Measurements from ENCODE around the gene CAMK1G.
A peak's percentile ranks its signal among the peaks of the same experiment; 100 is the strongest.

Gene CAMK1G

DNA sequence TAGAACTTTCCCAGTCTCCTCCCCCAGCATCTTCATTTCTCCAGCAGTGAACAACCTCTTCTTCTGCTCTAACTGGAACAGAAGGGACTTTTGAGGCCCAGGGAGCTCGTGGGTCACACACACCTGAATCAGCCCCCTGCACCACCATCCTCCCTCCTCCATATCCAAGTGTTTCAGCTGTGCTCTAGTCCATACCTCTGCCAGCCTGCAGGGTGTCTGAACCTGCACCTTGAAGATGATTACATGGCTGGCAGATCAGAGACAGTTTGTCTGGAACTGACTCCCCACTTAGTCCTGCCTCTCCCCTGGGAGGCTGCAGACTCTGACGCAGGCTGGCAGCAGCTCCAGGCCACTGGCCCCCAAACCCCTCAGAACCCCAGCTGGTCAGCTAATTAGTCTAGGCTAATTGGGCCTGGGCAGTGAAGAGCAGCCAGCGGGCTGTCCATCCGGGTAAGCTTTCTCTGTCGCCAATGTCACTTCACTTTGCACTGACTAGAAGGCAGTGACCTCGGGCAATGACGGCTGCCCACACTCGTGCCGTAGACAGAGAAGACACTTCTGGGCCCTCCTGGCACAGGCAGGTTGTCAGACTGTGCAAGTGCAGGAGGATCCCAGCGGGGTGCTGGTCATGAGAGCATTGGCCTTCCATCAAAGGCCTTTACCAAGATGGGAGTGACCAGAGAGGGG, 12.2 kb downstream of the CAMK1G start:
- H3K4me3 ChIP-seq, result no peak overlapping the region
- DNase-seq (ENCODE audit: low spot score), result no peak
- TF ChIP-seq, protein P1, sequence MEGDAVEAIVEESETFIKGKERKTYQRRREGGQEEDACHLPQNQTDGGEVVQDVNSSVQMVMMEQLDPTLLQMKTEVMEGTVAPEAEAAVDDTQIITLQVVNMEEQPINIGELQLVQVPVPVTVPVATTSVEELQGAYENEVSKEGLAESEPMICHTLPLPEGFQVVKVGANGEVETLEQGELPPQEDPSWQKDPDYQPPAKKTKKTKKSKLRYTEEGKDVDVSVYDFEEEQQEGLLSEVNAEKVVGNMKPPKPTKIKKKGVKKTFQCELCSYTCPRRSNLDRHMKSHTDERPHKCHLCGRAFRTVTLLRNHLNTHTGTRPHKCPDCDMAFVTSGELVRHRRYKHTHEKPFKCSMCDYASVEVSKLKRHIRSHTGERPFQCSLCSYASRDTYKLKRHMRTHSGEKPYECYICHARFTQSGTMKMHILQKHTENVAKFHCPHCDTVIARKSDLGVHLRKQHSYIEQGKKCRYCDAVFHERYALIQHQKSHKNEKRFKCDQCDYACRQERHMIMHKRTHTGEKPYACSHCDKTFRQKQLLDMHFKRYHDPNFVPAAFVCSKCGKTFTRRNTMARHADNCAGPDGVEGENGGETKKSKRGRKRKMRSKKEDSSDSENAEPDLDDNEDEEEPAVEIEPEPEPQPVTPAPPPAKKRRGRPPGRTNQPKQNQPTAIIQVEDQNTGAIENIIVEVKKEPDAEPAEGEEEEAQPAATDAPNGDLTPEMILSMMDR (IDR thresholded peaks at IDR 0.05), result no peak
- H3K27ac ChIP-seq, result no peak overlapping the region

DNA sequence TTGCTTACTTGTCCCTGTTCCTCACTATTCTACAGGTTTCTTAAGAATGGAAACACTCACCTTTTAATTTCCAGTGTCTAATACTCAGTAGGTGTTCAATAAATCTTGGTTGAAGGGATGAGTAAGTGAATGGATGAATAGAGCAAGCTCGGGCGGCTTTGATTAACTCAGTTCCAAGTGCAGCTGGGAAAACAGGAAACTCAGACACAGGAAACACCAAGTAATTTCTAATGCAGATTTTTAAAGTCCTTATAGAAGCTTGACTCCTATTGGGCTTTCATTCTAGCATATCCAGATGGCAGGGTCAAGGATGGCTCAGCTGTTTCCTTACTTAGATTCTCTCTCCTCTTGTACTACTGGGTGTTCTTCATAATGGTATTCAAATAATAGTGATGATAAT, 14.0 kb downstream of the CAMK1G start:
- H3K4me3 ChIP-seq, result no peak overlapping the region
- TF ChIP-seq, protein P1 (IDR thresholded peaks at IDR 0.05), result no peak
- no peak for DNase-seq (ENCODE audit: low spot score)
- no peak overlapping the region for H3K27ac ChIP-seq

DNA sequence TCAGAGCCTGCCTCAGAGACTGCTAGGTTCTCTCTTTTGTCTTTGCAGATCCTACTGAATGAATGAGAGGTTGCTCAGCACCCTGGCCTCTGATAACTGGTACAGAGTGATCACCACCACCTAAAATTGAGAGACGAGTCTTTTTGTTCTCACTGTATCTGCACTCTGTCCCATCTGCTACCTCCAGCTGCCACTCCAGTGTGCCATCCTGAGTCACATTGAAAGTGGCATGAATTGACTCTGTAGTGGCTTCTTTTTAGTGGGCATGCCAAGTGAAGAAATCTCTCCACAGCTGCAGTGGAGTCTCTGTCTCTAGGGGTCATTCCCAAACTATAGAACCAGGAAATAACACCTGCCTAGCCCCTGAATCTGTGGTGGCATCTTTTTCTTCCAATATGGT, 14.7 kb downstream of the CAMK1G start:
- TF ChIP-seq, protein P1 (IDR thresholded peaks at IDR 0.05), result no peak
- Histone ChIP-seq H3K4me3 (no peak overlapping the region), H3K27ac (no peak overlapping the region)
- no peak for DNase-seq (ENCODE audit: low spot score)

GRCh38 chr1:209600541-209600940, 17.0 kb downstream of the CAMK1G start:
- TF ChIP-seq, protein P1 (IDR thresholded peaks at IDR 0.05), result no peak
- H3K4me3 ChIP-seq, result no peak overlapping the region
- DNase-seq (ENCODE audit: low spot score), result no peak
- H3K27ac ChIP-seq, result no peak overlapping the region

DNA sequence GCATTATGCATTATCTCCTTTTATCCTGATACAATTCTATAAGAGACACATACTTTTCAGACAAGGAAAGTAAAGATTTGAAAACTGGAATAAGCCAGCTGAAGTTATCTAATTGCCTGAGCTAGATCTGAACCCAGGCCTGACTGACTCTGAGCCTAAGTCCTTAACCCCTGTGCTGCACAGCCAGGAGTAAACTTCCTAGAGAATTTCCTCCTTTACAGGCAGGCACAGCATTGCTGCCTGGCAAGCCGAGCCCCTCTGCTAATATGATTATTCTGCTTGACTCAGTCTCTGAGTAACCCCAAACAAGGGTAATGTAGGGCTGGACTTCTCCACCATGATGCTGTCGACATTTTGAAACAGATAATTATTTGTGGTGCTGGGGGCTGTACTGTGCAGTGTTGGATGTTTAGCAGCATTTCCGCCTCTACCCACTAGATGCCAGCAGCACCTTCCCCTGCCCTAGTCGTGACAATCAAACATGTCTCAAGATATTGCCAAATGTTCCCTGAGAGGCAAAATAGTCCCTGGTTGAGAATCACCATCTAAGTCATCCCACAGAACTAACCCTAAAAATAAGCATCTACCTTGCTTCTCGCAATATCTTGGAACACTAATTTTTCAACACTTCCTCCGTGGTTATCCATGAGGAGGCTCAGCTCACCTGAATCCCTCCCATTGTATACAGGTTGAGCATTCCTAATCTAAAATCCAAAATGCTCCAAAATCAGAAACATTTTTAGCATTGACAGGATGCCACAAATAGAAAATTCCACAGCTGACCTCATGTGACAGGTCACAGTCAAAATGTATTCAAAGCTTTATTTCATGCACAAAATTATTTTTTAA, 18.5 kb downstream of the CAMK1G start:
- DNase-seq (ENCODE audit: low spot score), result no peak
- TF ChIP-seq, protein P1 (IDR thresholded peaks at IDR 0.05), result peak; percentile 49
- Histone ChIP-seq H3K4me3 (no peak overlapping the region), H3K27ac (no peak overlapping the region)

DNA sequence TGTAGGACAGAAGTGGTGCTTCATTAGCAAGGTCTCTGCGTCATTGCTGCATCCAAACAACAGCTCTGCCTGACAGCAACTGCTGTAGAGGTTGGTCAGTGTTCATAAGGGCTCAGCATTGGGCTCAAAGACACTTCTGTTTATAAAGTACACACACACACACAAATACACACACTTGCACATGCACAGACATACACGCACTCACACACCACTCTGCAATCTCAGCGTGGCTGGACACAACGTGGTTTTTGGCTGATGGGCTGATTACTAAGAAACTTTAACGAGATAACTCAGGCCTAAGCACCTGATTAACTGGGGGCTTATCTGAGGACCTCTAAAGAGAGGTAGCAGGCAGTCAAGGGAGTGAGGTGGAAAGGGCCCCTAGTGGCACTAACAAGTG, 20.4 kb downstream of the CAMK1G start:
- Histone ChIP-seq H3K4me3 (no peak overlapping the region), H3K27ac (no peak overlapping the region)
- TF ChIP-seq, protein P1 (IDR thresholded peaks at IDR 0.05), result no peak
- no peak for DNase-seq (ENCODE audit: low spot score)

Data from coronary artery (tissue), 2 donors.